GM19240 (cell line): Measurements from ENCODE around the gene LHX5.

Source experiments
- DNase-seq: peaks from one replicate; pipeline ENCODE4 v3.0.0; 2011; ENCODE audit warnings: low spot score; ENCODE audit not compliant: insufficient read length

The LHX5 gene

DNA sequence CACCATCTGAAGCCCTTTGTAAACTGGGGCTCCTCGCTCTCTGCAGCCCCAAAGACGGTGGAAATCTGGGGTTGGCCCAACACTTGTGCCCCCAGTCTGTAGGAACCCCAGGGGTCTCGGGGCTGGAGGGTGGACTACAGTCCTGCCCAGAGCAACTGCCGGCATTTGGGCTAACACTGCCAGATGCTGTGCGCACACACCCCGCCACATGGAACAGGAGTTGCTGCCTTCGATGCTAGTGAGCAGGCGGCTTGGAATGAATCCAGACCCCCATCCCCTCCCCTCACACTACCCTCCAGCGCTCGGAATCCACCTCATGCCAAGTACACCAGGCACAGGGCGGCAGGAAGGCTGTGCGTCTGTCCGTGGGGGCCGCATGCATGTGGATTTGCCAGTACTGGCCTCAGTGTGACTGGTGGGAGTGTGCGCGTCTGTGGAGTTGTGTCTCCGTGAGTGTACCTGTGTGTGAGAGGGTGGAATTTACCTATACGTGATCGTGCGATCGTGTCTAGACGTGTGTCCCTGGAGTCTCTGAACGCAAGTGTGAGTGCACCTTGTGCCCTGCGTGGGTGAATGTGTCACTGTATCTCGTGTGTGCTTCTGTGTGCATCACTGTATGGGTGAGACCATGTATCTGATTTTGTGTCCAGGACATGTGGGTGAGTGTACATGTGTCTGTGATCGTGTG lies 5.1 kb downstream of the LHX5 start:
- DNase-seq = no peak

DNA sequence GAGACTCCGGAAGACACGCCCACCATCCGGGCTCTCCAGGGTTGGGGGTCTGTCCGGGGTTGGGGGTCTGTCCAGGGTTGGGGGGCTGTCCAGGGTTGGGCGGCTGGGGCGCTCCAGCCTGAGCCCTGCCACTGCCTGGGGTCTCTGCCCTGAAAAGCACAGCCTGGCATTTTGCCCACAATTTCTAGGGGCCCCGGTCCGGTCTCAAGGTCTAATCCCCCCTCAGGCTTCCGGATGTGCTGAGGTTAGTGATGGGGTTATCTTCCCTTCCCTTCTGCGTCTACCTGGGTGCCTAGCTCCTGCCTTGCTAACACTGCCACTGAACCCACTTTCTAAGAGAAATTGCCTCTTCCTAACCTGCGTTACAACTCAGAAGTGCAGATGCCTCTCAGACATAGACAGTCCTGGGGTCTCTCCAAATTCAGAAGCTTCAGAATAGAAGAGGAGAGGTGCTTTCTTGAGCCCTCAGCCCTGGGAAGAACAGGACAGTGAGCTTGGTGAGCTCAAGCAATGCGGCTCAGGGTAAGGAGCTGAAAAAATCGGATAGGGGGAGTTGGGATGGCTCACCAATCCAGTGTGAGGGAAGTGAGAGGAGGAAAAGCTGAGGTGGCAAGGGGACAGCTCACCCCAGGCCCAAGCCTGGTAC lies 5.7 kb downstream of the LHX5 start:
- DNase-seq = no peak

DNA sequence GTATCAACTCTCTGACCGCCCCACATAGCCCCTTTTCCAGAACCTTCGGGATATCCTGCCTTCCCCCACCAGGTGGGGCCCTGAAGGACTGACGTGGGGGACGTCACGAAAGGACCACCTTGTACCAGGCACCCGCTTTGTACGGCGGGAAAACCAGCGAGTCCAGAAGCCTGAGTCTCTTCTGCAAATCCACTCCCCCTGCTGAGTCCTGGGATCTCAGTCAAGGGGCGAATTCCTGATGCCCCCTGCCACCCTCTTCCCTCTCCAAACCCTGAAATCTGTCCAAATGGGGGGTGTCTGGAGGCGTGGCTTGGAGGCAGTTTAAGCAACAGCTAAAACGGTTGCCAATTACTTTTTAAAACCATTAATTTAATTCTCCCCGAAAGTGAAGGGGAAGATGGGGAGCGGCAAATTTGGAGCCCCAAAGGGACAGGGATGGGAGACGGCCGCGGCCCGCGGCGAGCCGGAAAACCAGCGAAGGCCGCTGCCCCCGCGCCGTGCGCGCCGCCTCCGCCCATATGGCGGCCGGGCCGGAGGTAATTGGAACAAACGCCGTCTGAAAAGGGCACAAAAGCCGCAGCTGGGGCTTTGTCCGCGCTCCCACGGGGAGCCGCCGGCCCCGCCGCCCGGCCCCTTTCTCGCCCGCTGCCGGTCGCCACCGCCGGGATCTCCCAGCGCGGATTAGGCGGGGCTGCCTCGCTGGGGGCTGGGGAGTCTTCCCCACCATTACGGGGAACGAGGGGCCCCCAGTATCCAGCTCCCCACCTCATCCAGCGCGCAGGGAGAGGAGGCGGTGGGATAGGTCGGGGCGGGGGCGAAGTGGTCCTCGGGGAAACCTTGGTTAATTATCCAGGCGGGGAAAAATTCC lies 6.6 kb downstream of the LHX5 start:
- no peak for DNase-seq

DNA sequence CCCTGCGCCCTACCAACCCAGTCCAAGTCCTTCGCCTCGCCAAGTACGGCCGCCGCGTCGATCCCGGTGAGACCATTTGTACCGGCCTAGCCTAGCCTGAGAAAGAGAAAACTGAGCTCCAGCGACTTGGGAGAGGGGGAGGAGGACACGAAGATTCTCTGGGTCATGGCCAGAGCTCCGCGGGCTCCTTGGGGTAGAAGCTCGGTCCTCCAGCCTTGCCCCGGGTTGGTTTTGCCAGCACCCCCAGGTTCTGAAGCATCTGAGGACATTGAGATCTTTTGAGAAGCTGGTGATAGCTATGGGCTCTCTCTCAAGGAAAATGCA lies 7.3 kb downstream of the LHX5 start:
- DNase-seq = no peak

DNA sequence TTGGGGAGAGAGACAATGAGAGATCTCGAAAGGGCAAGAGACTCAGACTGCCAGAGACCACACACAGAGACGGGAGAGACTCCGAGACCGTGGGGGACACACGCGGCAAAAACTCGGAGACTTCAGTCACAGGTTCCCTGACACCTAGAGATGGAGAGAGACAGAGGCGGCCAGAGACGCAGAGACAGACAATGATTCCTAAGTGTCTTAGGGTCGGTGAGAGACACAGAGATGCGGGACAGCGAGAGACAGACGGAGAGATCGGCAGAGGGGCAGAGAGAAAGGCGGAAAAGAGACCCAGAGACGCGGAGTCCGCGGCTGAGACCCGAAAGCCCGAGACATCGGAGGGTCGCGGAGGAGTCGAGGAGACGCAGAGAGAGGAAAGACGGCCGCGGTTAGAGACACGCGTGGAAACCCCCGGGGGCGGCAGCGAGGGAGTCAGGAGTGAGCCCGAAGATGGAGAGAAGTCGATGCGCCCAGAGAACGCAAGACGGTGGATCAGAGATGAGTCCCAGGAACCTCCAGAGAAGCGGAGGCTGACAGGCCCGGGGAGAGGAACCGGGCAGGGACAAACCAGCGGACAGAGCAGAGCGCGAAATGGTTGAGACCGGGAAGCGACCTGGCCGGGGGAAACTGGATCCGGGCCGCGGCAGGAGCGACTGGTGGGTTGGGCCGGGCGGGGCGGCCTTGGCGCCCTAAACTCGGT lies 7.8 kb downstream of the LHX5 start:
- DNase-seq = no peak

DNA sequence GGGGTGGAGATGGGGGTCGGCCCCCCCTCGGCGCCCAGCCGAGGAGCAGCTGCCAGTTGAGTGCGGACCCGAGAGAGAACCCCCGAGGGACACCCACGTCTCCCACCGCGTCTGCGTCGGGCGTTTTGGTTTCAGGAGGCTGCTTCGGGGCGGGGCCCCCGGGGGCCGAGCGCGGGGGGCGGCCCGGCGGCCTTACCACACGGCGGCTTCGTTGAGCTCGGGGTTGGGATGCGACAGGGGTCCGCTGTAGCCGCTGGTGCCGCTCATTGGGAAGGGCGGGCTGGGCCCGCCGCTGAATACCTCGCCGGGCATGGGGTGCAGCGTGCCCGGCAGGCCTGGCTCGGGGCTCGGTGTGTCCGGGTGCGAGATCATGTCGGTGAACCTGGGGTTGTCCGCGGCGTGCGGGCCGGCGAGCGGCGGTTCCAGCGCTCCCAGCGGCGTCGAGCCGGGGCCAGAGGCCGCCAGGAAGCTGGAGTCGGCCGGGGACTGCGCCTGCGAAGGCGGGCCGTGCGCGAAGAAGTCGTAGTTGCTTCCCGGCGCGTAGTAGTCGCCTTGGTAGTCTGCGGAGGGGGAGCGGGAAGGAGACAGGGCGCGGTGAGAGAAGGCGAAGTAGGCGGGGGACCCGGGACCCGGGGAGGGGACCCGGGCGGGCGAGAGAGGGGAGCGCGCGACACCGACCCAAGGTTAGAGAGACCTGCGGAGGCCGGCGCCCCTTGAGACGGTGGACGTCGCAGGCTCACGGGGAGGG lies 8.5 kb downstream of the LHX5 start:
- DNase-seq = no peak

DNA sequence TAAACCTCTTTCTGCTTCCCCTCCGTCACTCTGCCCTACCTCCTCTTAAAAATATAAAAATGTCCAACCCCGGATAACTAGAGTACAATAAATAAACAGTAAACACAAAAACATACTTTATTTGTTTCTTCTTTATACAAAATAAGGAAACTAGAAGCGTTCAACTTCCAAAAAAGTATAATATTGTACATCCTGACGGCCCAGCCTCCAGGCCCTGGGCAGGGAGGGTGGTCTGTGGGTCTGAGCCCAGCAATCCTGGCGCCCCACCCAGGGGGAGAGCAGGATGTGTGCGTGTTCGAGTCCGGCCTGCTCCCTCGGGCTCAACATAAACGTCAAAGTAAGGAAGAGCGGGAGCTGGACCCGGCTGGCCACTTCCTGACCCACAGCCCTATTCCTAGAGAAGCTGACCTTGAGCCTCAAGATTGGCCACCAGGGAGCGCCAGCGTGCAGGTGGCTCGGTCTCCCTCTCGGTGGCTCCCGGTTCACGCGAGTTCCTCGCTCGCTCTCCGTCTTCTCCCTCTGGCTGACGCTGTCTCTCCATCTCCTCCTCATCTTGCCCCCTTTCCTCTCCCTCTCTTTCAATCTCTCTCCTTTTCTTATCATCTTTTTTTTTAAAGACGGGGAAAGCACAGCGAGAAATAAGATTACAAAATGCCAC lies 9.4 kb downstream of the LHX5 start:
- DNase-seq = peak; percentile 34

DNA sequence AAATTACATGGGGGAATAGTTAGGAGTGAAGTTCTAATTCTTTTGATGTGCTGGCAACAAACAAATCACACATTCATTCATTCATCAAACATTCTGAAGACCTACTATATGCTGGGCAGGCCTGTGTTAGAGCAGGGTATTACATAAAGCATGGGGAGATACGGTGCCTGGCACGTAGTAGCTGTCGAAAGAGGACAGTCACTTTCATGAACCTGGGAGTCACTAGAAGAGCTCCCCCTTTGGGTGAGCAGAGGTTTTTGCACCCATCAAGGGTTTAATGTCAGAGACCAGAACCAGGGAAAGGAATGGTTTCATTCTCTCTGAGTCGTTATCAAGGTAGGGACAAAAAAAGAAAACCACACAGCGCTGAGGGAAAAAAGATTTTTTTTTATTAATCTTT lies 10.0 kb downstream of the LHX5 start:
- no peak for DNase-seq

DNA sequence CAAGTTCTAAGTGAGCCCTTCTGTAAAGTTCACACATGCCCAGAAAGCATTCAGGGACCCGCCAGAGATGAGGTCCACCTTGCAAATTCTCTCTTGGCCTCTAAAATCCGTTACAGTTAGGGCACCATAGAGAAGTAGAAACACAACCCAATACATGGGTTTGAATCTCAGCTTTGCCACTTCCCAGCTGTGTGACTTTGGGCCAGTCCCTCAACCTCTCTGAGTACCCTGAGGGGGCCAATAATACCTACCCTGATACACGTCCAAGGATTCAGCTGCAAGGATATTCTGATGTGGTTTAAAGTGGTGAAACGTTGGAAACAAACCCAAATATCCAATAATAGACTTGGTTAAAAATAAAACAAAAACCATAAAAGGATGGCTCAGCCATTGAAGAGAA lies 11.7 kb downstream of the LHX5 start:
- no peak for DNase-seq

DNA sequence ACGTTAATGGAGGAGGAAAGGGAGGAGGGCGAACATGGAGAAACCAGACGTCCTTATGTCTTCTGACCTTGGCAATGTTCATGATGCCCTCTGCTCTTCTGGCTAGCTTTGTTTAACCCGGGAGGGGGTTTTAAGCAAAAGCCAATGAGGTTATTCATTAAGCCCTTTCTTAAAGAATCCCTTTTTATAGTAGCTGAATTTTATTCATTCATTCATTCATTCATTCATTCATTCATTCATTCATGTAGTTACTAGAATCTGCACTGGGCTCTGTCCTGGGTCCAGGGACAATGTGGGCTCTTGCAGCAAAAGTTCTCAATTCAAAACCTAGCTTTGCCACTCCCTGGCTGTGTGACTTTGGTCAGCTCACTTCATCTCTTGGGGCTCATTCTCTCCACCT lies 14.0 kb downstream of the LHX5 start:
- no peak for DNase-seq

DNA sequence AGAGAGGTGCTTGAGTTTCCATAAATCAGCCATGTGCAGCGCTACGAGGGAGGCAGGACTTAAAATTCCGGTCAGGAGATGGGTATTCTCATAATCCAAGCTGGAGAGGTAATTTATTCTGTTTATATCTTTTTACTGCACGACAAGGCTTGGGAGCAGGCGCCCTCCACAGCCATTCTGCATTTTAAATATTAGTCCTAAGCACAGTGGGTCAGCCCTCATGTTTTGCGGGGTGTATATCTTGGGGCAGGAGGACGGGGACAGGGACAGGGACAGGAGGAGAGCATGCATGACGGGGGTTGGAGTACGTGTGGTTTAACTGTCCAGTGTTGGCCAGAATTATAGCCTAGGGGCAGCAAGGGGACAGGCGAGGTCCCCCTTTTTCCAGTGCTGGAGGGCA lies 14.5 kb downstream of the LHX5 start:
- no peak for DNase-seq

DNA sequence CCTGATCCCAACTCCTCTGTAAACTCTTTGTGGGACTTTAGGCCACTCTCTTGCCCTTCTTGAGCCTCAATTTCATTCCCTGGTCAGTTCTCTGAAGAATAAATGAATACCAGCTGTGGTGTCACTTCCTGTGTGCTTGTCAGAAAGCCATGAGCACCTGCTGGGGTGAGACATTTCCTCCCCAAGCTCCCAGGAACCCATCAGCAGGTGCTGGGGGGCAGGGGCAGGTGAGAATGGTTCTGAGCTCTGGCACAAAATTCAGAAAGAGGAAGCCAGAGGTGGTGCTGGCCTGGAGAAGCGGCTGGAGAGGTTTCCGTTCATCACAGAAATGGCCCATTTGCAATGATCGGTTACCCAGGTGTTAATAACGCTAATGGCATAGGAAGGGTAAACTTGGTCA lies 14.9 kb downstream of the LHX5 start:
- no peak for DNase-seq

DNA sequence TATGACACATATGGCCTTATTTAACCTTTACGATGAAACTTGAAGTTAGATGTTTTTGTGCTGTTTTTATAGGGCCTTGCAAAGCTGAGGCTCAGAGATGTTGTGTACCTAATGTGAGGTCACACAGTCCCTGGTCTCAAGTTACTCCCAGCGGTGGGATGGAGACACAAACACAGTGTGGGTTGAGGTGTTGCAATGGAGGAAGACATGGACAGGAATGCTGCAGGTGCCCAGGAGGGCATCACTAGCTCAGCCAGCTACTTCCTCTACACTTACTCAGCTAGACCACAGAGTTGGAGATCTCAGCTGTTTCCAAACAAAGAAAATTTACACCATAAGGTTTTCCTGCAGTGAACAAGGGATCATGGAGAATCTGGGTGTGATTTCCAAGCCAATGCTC lies 15.5 kb downstream of the LHX5 start:
- DNase-seq = no peak

DNA sequence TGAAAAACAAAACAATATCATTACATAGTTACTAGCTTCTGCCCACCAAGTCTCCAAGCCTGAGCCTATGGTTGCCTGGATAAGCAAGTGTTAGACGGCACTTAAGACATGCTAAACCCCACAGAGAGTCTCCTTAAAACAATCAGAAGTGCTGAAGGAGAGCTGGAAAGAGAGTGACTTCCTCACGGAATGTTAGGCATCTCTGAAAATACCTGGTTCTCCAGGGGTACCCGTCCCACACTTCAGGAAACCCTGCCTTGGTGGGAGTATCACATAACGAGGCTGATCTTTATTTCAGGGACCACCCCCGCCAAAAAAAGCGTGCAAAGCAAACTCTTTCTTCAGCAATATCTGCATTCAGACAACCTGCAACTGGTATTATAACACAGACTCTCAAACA lies 18.3 kb downstream of the LHX5 start:
- no peak for DNase-seq

DNA sequence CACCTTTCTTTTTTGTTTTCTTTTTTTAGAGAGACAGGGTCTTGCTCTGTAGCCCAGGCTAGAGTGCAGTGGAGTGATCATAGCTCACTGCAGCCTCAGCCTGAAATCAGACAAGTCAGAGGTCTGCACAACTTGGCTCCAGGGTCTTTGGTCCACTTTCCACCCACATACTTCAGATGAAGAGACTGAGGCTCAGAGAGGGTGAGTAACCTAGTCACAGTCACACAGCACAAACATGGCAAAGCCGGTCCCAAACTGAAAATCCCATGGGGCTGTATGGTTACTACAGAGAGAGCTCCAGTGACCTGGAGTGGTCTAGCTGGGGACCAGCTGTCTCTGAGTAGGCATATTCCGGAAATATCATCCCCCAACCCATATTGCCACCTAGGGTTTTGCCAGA lies 19.2 kb downstream of the LHX5 start:
- no peak for DNase-seq

DNA sequence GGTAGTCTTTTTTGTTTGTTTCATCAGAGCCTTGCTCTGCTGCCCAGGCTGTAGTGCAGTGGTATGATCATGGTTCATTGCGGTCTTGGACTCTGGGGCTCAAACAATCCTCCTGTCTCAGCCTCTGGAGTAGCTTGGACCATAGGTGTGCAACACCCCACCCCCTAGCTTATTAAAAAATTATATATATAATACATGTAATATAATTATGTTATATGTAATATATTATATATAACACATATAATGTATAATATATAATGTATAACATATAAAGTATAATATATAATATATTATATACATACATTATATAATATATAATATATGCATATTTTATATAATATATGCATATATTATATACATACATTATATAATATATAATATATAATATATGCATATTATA lies 21.8 kb downstream of the LHX5 start:
- no peak for DNase-seq

DNA sequence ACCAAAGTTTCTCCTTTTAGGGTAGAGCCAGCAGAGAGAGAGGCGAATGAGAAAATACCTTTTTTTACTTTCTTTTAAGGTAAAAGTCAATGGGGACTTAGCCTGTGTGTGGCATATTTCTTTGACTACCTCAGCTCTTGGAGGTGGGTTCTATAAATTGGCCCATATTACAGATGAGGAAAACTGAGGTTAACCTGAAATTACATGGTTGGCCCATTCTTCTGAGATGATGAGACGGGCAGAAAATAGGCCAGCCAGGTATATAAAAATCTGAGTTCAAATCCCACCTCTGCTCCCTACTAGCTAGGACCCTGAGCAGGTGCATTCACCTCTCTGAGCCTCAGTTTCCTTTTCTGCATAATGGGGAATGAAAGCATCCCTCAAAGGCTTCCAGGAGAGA lies 22.4 kb downstream of the LHX5 start:
- DNase-seq = no peak

DNA sequence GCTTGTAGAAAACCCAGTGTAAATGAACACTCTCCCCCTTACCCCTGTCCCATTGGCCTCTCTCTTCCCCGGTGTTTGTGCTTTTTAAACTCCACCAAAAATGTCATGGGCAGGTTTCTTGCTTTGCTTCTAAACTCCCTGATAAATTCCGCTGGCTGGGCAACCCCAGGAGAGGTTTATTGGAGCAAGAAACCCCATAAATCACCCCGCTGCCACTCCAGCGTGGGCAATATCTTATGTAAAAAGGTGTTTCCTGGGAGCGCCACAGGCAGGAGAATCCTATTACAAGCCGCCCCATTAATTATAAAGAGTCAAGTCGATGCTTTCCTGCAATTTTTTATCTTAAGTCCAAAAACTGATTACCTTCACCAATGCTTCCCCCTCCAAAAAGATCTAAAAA lies 22.8 kb downstream of the LHX5 start:
- DNase-seq = no peak

DNA sequence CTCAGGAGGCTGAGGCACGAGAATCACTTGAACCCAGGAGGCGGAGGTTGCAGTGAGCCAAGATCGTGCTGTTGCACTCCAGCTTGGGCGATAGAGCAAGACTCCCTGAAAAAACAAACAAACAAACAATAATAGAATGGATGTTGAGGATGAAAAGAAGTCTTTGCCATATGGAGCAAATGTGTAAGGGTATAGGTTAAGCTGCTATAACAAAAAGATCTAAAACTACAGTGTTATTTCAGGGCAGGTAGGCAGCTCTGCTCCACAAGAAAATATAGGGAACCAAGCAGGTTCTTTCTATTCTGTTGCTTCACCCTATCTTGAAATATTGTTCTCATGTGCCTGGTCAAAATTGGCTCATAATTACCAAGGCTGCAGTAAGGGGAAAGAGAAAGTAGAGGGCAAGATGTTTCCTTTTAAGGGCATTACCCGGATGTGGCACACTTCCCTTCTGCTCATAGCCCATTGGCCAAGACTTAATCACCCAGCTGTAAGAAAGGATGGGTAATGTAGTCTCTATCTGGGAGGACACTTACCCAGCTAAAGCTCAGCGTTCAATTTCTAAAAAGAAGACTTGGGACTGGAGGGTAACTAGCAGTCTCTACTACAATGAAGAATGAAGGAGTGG lies 26.0 kb downstream of the LHX5 start:
- no peak for DNase-seq

DNA sequence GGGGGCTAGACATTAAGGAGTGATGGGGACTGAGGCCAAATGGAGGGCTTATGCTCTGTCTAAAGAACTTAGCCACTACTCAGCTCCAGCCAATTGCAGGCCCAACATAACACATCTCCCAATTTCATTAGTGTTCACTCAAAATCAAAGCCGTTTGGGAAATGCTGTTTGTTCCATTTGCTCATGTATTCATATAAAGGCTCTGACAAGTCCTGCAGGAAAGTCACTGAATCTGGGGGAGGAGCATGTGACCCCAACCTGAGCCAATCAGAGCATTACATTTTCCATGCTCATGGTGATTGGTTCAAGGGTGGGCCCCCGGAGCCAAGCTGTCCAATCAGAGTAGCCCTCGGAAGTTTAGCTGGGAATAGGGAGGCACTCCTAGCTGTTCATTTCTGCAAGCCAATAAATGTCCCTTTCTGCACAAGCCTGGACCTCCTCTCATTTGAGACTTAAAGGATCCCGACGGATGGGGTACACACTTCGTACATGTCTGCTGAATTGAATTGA lies 28.6 kb downstream of the LHX5 start:
- DNase-seq = no peak
